Neural crest cell (in vitro differentiated cells): ENCODE measurements around the gene AGMAT. TPM values are rescaled to one million over a fixed set of nuclear protein-coding genes. Genes with fewer than 3 reads are reported as not detected.

Experiments
- DNase-seq: peaks from one replicate; pipeline ENCODE4 v3.0.0; 2021; ENCODE audit warnings: low read depth, mixed read lengths, low spot score
- H3K27ac Mint-ChIP-seq: one replicate; pipeline ENCODE4 v1.8.0; 2021; ENCODE audit warnings: mild to moderate bottlenecking, mixed read lengths; ENCODE audit not compliant: unreplicated experiment
- H3K27me3 Mint-ChIP-seq: 2 replicates; pipeline ENCODE4 v1.8.0; 2021; ENCODE audit warnings: low read depth, mild to moderate bottlenecking, mixed read lengths
- H3K36me3 Mint-ChIP-seq: 2 replicates; pipeline ENCODE4 v1.8.0; 2021; ENCODE audit warnings: low read depth, mild to moderate bottlenecking, mixed read lengths
- H3K4me1 Mint-ChIP-seq: 2 replicates; pipeline ENCODE4 v1.8.0; 2021; ENCODE audit warnings: mixed read lengths
- H3K4me3 Mint-ChIP-seq: one replicate; pipeline ENCODE4 v1.8.0; 2021; ENCODE audit warnings: mild to moderate bottlenecking, mixed read lengths
- H3K9me3 Mint-ChIP-seq: 2 replicates; pipeline ENCODE4 v1.8.0; 2021; ENCODE audit warnings: mixed read lengths
- CTCF ChIP-seq: fragments of 200-600 bp; sonication (generic); conservative IDR thresholded peaks from 2 replicates; pipeline ENCODE4 v1.5.0; 2021; ENCODE audit warnings: antibody characterized with exemption, mild to moderate bottlenecking
- total RNA-seq: library from RNA; stranded (reverse); gene quantifications from 2 replicates; pipeline ENCODE4 v1.2.1, GENCODE V29; 2021

The AGMAT gene
- total RNA-seq, 1 donor from 2014 or later, result 1.4 TPM

DNA sequence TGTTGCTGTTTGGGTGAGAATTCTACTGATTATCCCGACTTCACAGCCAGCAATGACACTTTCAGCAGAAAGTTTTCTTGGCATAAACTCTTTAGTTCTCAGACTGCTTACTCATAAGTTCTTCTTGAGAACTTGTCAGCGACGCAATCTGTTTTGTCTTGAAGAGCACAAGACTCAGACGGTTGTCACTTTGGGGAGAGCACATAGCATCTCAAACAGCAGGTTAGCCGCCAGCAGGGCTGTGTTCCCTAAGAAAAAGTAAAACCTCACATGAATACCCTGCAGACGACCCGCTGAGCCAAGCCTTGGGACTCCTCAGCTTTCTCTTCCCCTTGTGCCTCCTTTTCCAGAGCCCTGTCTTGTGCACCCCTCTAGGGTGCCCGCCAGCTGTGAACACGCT is 11.4 kb downstream of the AGMAT start:
- H3K4me3 Mint-ChIP-seq, result no peak overlapping the region
- no peaks in the 10 kb centered on the region for H3K9me3 Mint-ChIP-seq
- H3K36me3 Mint-ChIP-seq, result peaks cover 3% of the 10 kb centered on the region
- no peak overlapping the region for H3K27ac Mint-ChIP-seq
- DNase-seq, result no peak
- TF ChIP-seq CTCF, result no peak
- H3K27me3 Mint-ChIP-seq, result no peaks in the 10 kb centered on the region
- H3K4me1 Mint-ChIP-seq, result no peaks in the 10 kb centered on the region

GRCh38 chr1:15571266-15571665 is 13.6 kb downstream of the AGMAT start:
- no peak for DNase-seq
- Mint-ChIP-seq H3K27me3 (no peaks in the 10 kb centered on the region), H3K9me3 (no peaks in the 10 kb centered on the region), H3K27ac (no peak overlapping the region), H3K36me3 (peaks cover 4% of the 10 kb centered on the region), H3K4me1 (no peaks in the 10 kb centered on the region), H3K4me3 (no peak overlapping the region)
- TF ChIP-seq CTCF, result no peak

DNA sequence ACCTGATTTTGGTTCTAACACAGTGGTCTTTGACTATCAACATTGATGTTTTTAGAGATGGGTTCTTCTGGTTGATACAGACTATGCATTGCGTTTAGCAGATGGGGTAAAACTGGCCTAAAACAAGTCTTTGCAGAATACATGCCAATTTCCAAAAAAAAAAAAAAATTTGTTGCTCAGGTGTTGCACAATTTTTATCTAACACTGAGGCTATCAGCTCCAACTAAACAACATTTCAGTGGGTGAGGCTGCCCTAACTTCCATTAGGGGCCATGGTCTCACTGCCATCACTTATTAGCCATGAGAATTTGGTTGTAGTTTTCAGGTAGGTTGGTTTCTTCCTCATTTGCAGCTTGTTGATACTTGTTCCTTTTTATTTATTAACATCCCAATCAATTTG is 14.0 kb downstream of the AGMAT start:
- no peak for TF ChIP-seq CTCF
- H3K4me1 Mint-ChIP-seq, result no peaks in the 10 kb centered on the region
- H3K4me3 Mint-ChIP-seq, result no peak overlapping the region
- H3K27me3 Mint-ChIP-seq, result no peaks in the 10 kb centered on the region
- no peak for DNase-seq
- H3K36me3 Mint-ChIP-seq, result peaks cover 4% of the 10 kb centered on the region
- H3K9me3 Mint-ChIP-seq, result no peaks in the 10 kb centered on the region
- H3K27ac Mint-ChIP-seq, result no peak overlapping the region

DNA sequence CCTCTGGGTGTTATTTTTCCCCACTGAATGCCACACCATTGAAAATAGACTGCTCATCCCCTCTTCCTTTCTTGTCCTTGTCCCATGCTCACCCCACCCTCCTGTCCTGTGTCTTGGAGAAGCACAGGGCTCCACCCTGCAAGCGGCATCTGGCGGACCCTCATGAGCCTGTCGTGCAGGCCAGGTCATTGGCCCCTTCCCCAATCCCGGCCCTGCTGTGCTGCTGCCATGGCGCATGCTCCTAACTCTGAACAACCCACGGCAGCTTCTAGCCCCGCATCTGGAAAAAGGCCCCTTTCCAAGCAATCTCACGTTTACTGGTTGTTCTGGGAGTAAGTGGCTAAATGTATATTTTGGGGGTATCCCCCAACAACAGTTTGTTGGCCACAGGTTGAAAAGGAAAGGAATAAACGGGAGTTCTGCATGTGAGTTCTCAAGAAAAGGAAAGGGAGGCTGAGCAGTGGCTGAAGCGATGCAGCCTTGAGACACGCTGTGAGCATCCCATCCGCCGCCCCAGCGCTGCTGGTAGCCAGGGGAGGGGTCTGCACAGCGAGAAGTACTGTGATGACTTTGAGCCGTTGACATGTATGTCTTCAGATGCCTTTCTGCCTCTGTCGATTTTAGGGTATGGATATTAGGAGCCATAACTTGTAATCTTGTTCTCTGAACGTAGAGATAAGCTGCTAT is 16.3 kb downstream of the AGMAT start:
- no peak for DNase-seq
- no peak for TF ChIP-seq CTCF
- no peak overlapping the region for H3K27ac Mint-ChIP-seq
- H3K4me3 Mint-ChIP-seq, result no peak overlapping the region
- H3K9me3 Mint-ChIP-seq, result no peaks in the 10 kb centered on the region
- H3K27me3 Mint-ChIP-seq, result no peaks in the 10 kb centered on the region
- peaks cover 6% of the 10 kb centered on the region for H3K36me3 Mint-ChIP-seq
- no peaks in the 10 kb centered on the region for H3K4me1 Mint-ChIP-seq

DNA sequence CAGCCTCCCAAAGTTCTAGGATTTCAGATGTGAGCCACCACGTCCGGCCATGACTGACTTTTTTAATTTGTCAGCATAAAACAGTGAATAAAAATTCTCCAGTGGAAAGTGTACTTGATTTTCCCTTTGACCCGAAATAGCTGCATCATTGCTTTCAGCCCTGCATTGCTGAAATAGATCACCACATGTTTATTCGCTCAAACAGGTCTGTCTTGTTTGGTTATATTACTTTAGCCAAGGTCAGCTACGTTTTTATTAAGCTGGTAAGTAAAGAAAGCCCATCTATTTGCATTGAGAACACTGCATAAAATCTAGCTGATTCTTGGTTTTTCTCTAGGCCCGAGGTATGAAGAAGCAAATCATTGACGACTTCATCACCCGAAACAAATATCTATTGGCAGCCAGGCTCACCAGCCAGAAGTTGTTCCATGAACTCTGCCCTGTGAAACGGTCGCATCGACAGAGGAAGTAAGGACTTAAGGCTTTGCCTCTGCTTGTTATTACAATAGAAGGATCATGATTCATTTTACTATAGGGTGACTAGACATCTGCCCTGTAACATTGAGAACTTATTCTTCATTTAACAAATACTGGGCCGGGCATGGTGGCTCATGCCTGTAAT is 25.6 kb downstream of the AGMAT start:
- TF ChIP-seq CTCF, result no peak
- no peak overlapping the region for H3K4me3 Mint-ChIP-seq
- no peak for DNase-seq

More for the DNA sequence above, 25.6 kb downstream of the AGMAT start:
- Mint-ChIP-seq H3K27ac (peak overlapping the region; percentile 12), H3K4me1 (no peaks in the 10 kb centered on the region), H3K9me3 (no peaks in the 10 kb centered on the region), H3K36me3 (peaks cover 4% of the 10 kb centered on the region), H3K27me3 (no peaks in the 10 kb centered on the region)
